GM21723 (cell line): ENCODE results near the gene ADCY10.

Experiments
- ATAC-seq: cut with Tn5 transposase; IDR thresholded peaks from one replicate; pipeline ENCODE4 v1.9.1; 2021; ENCODE audit warnings: mild to moderate bottlenecking, moderate library complexity; ENCODE audit not compliant: unreplicated experiment

ADCY10 gene

DNA sequence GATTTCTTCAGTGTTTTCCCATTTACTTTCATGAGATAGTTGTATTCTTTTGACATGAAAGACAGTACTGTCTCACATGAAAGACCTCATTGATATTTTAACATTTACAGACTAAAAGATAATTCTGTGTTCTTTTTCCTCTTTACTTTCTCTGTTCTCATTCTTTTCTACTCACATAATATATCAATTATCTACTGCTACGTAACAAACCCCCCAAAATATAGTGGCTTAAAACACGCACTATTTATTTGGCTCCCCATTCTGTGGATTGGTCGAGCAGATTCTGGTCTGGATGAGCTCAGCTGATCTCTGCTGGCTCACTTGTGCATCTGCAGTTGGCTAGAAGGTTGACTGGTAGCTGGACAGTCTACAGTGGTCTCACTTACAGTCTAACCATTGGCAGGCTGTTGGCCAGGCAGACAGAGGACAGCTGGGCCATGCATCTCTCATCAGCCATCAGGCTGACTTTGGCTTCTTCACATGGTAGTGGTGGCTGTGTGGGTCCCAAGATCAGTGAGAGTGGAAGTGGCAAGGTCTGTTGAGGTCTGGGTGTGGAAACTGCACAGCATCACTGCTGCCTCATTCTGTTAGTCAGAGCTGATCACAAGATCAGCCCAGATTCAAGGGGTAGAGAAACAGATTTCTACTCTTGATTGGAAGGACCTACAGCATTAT, 128.9 kb downstream of the ADCY10 start:
- no peak for ATAC-seq

GRCh38 chr1:167782946-167783345, 131.0 kb downstream of the ADCY10 start:
- ATAC-seq = no peak

DNA sequence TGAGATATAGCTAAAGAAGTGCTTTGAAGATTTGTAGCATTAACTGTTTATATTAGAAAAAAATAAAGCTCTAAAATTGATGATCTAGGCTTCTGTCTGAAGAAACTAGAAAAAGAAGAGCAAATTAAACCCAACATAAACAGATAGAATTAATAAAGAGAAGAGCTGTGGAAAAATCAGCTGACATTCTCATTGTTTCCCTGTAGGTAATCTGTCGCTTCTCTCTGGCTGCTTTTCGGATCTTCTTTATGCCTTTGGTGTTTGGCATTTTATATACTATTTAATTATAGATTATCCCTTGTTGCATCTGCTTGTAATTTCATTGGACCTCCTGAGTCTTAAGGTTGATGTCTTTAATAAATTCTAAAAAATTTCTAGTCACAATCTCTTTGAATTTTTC, 132.4 kb downstream of the ADCY10 start:
- no peak for ATAC-seq

DNA sequence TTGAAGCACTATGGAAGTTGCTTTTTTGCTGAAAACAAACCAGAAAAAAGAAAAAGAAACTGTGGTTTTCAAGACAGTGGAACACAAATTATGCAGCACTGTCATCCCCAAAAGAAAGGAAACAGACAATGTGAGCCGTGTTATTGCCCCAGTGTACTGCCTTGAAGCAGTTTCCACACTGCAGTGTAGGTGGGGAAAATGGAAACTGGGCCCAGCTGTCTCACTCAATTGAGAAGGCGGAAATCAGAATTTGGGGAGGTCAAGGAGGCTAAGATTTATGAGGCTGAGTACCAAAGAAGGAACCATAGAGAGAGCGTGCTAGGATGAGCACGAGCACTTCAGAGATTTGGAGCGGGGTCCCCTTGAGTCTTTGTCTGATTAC, 136.7 kb downstream of the ADCY10 start:
- ATAC-seq = no peak

- ATAC-seq = no peak
These were observed 137.2 kb downstream of the ADCY10 start for GRCh38 chr1:167776616-167777268.

- no peak for ATAC-seq
These were observed 137.8 kb downstream of the ADCY10 start for GRCh38 chr1:167776151-167776550.

- no peak for ATAC-seq
These were observed 138.8 kb downstream of the ADCY10 start for GRCh38 chr1:167775178-167775577.

- no peak for ATAC-seq
These were observed 139.2 kb downstream of the ADCY10 start for GRCh38 chr1:167774710-167775109.

DNA sequence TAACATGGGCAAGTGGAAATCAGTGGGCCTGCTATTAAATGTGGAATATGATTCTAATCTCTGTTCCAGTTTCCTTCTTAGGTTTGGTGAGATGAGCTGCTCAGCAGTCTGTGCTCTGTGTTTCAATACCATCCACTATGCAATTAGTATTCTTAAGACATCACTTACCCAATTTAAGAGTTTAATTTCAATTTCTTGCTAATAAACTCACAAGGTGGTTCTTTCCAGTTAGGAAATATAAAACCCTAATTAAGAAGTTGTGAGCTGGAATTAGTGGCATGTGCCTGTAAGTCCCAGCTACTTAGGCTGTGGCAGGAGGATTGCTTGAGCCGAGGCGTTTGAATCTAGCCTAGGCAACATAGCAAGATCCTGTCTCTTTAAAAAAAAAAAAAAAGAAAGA, 140.4 kb downstream of the ADCY10 start:
- no peak for ATAC-seq

- ATAC-seq = no peak
These were observed 141.5 kb downstream of the ADCY10 start for GRCh38 chr1:167772436-167772835.

GRCh38 chr1:167770127-167770526, 143.8 kb downstream of the ADCY10 start:
- no peak for ATAC-seq

DNA sequence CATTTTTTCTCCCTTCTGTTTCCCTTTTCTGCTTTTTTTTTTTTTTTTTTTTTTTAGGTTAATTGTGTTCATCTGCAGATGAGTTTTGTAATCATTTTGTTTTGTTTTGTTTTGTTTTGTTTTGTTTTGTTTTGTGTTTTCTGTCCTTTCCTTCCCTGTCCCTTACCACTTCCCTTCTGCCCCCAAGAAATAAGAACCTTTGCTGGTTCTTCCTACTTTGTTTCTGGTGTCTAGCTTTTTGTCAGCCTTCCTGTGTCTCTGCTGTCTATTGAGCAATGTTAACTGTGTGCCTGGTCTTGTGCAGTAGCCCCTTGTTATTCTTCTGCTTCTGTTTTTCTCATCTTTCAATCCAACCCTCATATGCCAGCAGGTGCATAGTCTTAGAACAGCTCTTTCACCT, 146.2 kb downstream of the ADCY10 start:
- no peak for ATAC-seq

GRCh38 chr1:167766538-167766937, 147.4 kb downstream of the ADCY10 start:
- no peak for ATAC-seq

DNA sequence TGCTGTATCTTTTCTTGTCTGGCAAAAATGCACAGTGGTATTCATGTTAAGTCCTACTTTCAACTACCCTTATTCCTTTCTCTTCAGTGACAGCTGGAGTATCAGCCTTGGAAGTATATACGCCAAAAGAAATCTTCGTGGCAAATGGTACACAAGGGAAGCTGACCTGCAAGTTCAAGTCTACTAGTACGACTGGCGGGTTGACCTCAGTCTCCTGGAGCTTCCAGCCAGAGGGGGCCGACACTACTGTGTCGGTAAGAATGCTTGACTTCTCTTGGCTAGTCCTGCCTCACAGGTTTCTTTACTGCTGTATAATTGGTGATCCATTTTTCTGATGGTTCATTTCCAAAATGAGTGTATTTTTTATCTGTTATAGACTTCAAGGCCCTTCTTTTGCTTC, 148.4 kb downstream of the ADCY10 start:
- ATAC-seq = no peak

DNA sequence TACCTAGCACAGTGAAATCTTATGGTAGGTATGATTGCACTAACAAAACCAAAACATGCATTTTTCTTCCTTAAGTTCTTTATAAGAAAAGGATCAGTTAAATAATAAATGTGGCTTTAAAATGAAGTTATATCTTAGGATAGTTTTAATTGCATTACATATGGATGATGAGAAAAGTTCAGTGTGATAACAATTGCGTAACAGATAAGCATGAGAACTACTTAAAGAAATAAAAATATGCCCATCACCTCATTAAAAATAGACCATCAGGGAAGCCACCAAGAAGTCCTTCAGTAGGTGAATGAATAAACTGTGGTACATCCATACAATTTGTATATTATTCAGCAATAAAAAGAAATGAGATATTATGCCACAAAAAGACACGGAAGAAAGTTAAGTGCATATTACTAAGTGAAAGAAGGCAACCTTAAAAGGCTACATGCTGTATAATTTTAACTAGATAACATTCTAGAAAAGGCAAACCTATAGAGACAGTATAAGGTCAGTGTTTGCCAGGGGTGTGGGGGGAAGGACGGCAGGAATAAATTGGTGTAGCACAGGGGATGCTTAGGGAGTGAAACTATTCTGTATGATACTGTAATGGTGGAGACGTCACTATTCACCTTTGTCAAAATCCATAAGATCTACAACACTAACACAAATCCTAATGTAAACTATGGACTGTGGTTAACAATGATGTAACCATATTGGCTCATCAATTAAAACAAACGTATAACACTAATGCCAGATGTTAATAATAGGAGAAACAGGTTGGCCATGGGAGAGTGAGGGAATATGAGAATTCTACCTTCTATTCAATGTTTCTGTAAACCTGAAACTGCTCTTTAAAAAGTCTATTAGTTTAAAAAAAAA, 149.2 kb downstream of the ADCY10 start:
- ATAC-seq = no peak

GRCh38 chr1:167763525-167764220, 150.3 kb downstream of the ADCY10 start:
- no peak for ATAC-seq

- ATAC-seq = no peak
These were observed 151.7 kb downstream of the ADCY10 start for GRCh38 chr1:167762061-167762746.

- no peak for ATAC-seq
These were observed 152.5 kb downstream of the ADCY10 start for GRCh38 chr1:167761400-167761799.
